ENCODE measurements around the gene FGF22. TPM values are rescaled to one million over a fixed set of nuclear protein-coding genes. Genes with fewer than 3 reads are reported as not detected.

Gene FGF22
- total RNA-seq, 3 donors from 2014 or later = 0.33 to 0.48 TPM; not detected in 1

DNA sequence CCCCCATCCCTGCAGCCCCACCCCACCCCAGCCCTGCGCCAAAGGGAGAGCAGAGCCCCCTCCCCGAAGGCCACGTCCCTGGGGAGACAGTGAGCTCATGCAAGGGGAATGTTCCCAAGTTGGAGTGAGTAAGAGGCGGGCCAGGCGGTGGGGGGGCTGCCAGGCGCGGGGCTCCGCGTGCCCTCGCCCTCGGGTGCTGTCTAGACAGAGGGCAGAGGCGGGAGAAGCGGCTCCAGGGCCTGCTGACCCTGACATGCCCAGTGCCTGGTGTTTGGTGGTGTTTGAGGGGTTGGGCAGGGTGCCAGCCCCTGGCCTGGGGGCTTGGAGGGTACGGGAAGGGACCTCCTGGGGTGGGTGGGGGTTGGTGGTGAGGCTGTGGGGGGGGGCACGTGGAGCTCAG, 37.5 kb downstream of the FGF22 start:
- DNase-seq (ENCODE audit: low spot score in 2 of 2) = peak; percentile 75 to 77
- Histone ChIP-seq H3K27me3 (no peaks in the 10 kb centered on the region), H3K4me3 (peak overlapping the region; percentile 56 to 81 (median 63)), H3K9me3 (no peaks in the 10 kb centered on the region), H3K36me3 (no peaks in the 10 kb centered on the region), H3K27ac (peak overlapping the region; percentile 76 to 93), H3K4me1 (peaks cover 9 to 15% of the 10 kb centered on the region in 2 donors)
- peak; percentile 40 to 82 (median 77) for TF ChIP-seq POLR2AphosphoS5 (IDR thresholded peaks at IDR 0.05)
- TF ChIP-seq, protein P1, sequence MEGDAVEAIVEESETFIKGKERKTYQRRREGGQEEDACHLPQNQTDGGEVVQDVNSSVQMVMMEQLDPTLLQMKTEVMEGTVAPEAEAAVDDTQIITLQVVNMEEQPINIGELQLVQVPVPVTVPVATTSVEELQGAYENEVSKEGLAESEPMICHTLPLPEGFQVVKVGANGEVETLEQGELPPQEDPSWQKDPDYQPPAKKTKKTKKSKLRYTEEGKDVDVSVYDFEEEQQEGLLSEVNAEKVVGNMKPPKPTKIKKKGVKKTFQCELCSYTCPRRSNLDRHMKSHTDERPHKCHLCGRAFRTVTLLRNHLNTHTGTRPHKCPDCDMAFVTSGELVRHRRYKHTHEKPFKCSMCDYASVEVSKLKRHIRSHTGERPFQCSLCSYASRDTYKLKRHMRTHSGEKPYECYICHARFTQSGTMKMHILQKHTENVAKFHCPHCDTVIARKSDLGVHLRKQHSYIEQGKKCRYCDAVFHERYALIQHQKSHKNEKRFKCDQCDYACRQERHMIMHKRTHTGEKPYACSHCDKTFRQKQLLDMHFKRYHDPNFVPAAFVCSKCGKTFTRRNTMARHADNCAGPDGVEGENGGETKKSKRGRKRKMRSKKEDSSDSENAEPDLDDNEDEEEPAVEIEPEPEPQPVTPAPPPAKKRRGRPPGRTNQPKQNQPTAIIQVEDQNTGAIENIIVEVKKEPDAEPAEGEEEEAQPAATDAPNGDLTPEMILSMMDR (IDR thresholded peaks at IDR 0.05) = no peak
- no peak for TF ChIP-seq POLR2A (IDR thresholded peaks at IDR 0.05)
- intact Hi-C loops (cut with DNase I; ENCODE audit: low total_unique reads) = no loop called here

DNA sequence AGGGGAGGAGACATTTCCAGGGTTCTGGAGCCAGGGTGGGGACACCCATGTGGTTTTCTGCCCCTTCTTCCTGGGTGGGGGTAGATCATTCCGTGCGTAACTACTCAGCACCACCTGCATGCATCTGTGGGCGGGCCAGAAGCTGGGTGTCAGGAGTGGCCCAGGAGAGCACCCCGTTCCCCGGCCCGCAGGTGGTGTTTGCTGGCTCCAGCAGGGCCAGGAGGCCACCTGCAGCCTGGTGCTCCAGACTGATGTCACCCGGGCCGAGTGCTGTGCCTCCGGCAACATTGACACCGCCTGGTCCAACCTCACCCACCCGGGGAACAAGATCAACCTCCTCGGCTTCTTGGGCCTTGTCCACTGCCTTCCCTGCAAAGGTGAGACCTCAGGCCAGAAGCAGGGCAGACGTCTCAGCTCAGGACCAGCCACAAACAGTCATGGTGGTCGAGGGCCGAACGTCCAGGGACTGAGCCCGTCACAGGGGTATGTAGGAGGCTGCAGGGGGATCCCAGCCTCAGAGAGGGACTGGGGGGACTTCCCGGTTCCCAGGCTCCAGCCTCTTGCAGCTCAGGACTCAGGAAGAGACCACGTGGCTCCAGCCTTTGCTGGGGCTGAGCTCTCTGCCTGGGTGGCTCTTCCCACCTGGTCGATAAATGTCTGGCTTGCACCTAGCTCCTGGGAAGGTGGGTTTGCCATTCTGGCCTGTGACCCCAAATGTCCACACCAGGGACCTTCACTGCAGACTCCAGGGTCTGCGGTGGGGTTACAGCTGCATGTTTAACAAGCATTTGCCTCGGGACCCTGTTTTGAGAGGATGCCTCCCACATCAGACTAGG, 38.1 kb downstream of the FGF22 start:
- Histone ChIP-seq H3K36me3 (no peaks in the 10 kb centered on the region), H3K4me3 (peak overlapping the region; percentile 56 to 81 (median 63)), H3K9me3 (no peaks in the 10 kb centered on the region), H3K27me3 (no peaks in the 10 kb centered on the region), H3K4me1 (peaks cover 9 to 15% of the 10 kb centered on the region in 2 donors), H3K27ac (peak overlapping the region; percentile 76 to 93)
- no peak for DNase-seq (ENCODE audit: low spot score in 2 of 2)
- intact Hi-C loops (cut with DNase I; ENCODE audit: low total_unique reads) = no loop called here
- TF ChIP-seq POLR2AphosphoS5 (IDR thresholded peaks at IDR 0.05) = no peak
- TF ChIP-seq POLR2A (IDR thresholded peaks at IDR 0.05) = no peak
- TF ChIP-seq, protein P1 (IDR thresholded peaks at IDR 0.05) = no peak

DNA sequence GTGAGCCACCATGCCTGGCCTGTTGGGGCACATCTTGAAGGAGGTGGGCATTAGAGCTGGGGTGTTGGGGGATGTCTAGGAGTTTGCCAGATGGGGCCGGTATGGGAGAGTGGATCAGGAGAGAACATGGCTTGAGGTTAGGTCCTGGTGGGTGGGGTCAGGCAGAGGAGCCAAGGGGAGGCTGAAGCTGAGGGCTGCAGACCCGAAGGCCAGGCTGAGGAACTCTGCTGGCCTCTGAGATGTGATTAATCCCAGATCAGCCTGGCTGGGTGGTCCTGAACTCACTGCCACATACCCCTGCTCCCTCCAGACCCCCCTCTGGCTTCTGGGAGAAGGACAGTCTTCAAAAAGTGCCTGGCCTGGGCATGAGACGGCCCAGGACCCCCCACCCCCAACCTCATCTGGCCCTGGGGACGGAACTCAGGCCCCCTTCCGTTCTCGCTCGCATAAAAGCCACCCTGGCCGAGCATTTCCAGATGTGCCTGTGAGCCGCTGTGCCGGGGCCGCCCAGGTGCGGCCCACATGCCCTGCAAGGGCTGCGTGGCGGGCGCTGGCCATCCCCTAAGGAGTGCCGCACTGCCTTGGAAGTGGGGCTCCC, 39.2 kb downstream of the FGF22 start:
- H3K4me3 ChIP-seq = peak overlapping the region; percentile 44 to 99 (median 72)
- peak in 1 of 2 donors; percentile 51 for DNase-seq (ENCODE audit: low spot score in 2 of 2)
- peaks cover 9 to 15% of the 10 kb centered on the region in 2 donors for H3K4me1 ChIP-seq
- TF ChIP-seq, protein P1 (IDR thresholded peaks at IDR 0.05) = no peak
- TF ChIP-seq POLR2A (IDR thresholded peaks at IDR 0.05) = no peak
- no peak for TF ChIP-seq POLR2AphosphoS5 (IDR thresholded peaks at IDR 0.05)
- no peaks in the 10 kb centered on the region for H3K9me3 ChIP-seq
- peak overlapping the region; percentile 90 to 98 for H3K27ac ChIP-seq
- intact Hi-C loops (cut with DNase I; ENCODE audit: low total_unique reads) = no loop called here
- H3K36me3 ChIP-seq = no peaks in the 10 kb centered on the region
- H3K27me3 ChIP-seq = no peaks in the 10 kb centered on the region

DNA sequence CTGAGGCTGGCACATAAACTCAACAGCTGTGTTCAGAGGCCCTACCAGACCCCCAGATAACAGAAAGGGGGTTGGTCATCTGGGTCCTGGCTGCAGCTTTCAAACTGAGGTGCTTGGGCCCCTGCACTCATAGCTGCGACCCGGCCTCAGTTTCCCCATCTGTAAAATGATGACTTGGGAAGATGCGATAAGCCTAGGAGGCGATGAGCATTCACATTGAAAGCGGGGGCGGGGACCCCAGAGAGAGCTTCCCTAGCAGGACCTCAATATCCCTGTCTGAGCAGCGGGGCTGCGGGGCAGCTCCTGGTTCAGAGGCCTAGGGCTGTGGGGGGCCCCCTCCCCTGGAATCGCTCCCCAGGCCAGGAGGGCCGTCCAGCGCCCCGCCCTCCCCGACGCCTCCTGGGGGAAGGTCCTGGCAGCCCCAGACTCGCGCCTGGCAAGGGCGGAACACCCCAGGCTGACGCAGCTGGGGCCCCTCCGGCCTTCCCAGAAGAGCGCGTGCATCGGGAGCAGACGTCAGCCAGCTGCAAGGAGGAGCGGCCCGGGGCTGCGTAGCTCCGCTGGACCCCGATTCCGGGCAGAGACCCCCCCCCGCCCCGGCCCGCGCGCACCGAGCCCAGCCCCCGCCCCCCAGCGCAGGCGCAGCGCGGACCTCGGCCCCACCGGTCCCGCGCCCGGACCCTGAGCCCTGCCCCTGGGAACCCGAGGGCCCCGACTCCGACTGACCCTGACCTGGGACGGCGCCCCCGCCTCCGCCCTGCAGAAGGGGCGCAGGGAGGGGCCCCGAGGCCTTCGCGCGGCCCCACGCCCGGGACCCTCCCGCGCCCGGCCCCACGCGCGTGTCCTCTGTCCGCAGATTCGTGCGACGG, 40.0 kb downstream of the FGF22 start:
- Histone ChIP-seq H3K36me3 (no peaks in the 10 kb centered on the region), H3K9me3 (no peaks in the 10 kb centered on the region), H3K27ac (peak overlapping the region; percentile 90 to 98), H3K27me3 (no peaks in the 10 kb centered on the region), H3K4me1 (peaks cover 9 to 15% of the 10 kb centered on the region in 2 donors), H3K4me3 (peak overlapping the region; percentile 44 to 99 (median 72))
- DNase-seq (ENCODE audit: low spot score in 2 of 2) = peak in 1 of 2 donors; percentile 55
- intact Hi-C loops (cut with DNase I; ENCODE audit: low total_unique reads) = no loop called here
- peak in 2 of 3 donors; percentile 5 to 10 for TF ChIP-seq POLR2AphosphoS5 (IDR thresholded peaks at IDR 0.05)
- TF ChIP-seq POLR2A (IDR thresholded peaks at IDR 0.05) = no peak
- TF ChIP-seq, protein P1 (IDR thresholded peaks at IDR 0.05) = no peak

Data from breast epithelium (tissue), 4 donors.